GM12892 (cell line): Measurements from ENCODE around the gene HLA-F.

Experiments used
- POLR2A ChIP-seq: IDR thresholded peaks from 2 replicates; pipeline ENCODE4 v1.6.1; 2011; ENCODE audit warnings: low read depth, low read length, control low read depth
- POLR2AphosphoS5 ChIP-seq: IDR thresholded peaks from 2 replicates; pipeline ENCODE4 v1.6.1; 2011; ENCODE audit warnings: low read depth, low read length, control low read depth

GRCh38 chr6:29744131-29744530, 20.9 kb downstream of the HLA-F start:
- TF ChIP-seq POLR2AphosphoS5: no peak
- TF ChIP-seq POLR2A: no peak
